ENCODE results near the gene IL10RA.
"Not testable (repeated sequence)": the region's sequence is repeated elsewhere in the genome, so short reads cannot be mapped to it uniquely, and the experiment has no call there.

IL10RA gene

DNA sequence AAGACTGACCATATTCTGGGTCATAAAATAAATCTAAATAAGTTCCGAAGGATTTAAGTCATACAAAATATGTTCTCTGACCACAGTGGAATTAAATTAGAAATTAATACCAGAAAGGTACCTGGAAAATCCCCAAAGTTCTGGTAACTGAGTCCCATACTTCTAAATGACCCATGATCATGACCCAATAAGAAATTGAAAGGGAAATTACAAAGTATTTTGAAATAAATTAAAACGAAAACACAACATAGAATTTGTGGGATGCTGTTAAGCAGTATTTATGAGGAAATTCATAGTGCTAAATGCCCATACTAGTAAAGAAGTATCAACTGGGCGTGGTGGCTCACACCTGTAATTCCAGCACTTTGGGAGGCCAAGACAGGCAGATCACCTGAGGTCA, 23.4 kb upstream of the IL10RA start:
- no peak for DNase-seq

DNA sequence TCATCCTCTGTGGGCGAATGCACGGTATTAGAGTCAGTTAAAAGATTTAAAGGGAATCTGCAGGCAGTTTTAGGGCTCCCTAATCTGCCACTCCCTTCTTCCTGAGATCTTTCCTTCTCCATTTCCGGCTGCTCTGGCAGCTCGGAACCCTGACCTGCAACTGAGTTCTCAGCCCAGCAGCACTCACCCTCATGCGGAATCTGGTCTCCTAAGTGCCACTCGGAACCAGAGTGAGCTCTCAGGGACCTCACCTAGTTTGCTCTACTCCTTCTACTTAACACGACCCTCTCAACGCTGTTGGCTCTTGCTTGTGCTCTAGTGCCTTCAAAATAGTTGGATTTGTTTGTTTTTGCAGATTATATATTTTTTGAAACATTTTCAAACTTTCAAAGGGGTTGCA, 19.3 kb upstream of the IL10RA start:
- no peak for DNase-seq

DNA sequence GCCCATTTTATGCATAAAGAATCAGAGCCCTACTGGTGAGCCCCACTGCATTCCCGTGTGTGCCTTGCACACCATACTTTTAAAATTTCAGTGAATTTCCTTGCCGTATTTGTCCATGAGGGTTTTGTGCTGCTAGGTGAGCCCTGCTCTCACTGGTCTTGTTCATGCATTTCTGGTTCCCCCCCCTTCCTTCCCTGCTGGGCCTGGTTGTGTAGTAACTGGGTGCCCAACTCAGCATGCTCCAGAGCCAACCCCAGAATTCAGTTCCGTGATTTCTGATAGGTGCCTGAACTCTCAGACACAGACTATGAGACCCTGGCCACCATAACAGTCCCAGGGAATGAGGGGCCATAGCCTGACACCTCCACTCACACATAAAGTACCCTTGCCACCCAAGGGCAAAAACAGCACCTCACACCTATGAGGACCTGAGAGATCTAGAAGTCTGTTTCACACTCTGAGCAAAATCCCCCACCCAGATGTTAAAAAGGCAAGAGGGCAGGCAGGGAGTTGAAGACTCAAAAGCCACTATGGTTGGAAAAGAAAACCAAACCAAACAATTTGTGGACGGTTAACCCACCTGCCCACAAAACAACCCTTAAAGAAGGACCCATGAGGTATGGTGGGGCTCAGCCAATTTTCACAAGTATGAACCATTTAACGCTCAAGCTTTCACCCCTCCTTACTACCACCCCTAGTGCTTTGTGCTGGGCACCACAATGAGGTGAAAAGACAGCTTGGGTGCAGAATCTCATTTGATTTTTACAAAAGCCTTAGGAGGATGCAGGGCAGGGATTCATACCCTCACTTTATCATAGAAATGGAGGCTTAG, 16.8 kb upstream of the IL10RA start:
- DNase-seq: no peak

GRCh38 chr11:117970400-117971024, 15.7 kb upstream of the IL10RA start:
- DNase-seq: no peak

DNA sequence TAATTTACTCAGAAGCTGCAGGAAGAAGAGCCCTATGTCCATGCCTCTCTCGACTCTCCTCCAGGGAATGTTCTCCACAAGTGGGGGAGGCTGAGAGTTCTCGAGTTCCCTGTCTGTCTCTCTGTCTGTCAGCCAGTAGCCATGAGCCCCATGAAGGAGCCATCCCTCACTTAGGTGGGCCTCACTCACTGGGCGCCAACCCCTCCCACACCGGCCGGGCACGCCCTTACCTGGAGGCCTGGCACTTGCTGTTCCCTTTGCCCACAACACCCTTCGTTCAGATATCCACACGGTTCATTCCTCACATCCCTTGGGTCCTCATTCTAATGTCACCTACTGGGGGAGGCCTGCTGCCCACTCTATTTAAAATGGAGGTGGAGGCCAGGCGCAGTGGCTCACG, 14.2 kb upstream of the IL10RA start:
- DNase-seq: no peak

- DNase-seq: peak; percentile 27
These were observed 13.3 kb upstream of the IL10RA start for GRCh38 chr11:117972629-117973502.

GRCh38 chr11:117973503-117973860, 12.7 kb upstream of the IL10RA start:
- DNase-seq: no peak

DNA sequence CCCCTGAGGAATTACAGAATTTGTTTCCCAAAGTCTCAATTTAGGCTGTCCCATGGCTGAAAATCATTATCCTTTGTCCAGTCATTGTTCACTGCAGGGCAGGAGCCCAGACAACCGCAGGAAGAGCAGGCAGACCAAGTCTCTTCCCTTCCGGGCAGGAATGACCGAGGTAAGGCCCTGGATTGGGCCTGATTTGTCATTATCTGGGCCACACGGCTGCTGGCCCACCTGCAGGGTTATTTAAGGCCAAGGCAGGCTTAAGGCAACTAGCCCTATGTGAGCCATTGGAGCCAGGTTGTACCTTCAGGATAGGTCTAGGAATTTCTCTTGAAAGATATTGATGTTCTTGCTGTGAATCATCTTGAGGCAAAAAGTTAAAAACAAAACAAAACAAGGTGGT, 9.7 kb upstream of the IL10RA start:
- DNase-seq: no peak

GRCh38 chr11:117977029-117977428, 9.2 kb upstream of the IL10RA start:
- DNase-seq: no peak

GRCh38 chr11:117977612-117978264, 8.5 kb upstream of the IL10RA start:
- not testable (repeated sequence) for DNase-seq

GRCh38 chr11:117978291-117978910, 7.8 kb upstream of the IL10RA start:
- DNase-seq: not testable (repeated sequence)

GRCh38 chr11:117978991-117979390, 7.2 kb upstream of the IL10RA start:
- no peak for DNase-seq

DNA sequence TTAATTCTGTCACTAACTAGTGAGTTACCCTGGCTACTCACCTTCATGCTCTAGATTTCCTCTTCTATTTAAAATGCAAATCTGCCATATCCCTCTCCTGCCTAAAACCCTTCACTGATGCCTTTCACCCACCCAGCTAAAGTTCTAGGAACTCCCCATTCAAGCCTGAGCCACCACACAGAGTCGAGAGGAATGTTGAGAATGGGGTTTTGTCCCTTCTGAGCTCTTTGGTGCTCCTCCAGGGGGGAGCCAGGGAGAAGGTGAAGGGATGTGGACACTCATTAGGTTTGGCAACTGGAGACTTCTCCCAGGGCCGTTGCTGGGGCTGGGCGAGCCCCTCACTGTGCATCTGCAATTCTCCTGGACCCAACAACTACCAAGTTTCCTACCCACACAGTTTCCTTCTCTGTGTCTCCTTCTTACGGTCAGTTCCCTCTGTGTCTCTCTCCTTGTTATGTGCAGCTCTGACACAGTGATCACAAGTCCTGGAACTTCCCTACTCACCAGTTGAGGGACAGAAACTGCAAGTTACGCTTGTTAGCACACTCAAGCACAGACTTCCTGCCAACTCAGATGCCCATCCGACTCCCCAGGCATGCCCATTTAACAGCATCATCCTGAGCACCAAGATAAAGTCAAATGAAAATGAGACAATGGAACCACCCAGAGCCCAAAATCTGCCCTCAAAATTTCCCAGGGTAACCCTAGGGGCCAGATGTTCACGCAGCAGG, 6.5 kb upstream of the IL10RA start:
- DNase-seq: no peak

DNA sequence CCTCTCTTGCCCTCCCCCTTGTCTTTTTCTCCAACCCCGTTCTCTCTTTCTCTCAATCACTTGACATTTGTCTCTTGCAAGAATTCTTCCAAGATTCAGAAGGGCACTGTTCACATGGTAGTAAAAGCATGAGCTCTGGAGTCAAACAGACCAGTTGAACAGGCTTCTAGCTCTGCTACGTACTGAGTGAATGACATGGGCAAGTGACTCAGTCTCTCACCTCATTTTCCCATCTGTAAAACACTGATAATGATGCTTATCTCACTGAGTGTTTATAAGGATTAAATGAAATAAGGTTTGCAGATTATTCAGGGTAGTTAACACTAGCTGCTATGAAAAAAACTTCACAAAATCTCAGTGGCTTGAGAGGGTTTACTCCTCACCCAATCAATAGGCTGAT, 5.9 kb upstream of the IL10RA start:
- DNase-seq: no peak

DNA sequence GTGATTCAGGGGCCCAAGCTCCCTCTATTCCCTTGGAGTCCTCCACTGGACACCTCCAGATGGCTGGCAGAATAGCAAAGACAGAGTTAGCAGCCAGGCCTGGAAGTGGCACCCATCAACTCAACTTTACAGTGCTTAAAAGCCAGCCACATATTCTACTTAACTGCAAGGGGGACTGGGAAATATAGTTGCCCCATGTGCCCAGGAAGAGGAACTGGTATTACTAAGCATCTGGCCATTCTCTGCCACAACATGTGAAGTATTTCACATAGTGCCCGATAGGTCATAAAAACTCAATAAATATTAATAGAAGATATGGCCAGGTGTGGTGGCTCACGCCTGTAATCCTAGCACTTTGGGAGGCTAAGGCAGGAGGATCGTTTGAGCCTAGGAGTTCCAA, 5.5 kb upstream of the IL10RA start:
- no peak for DNase-seq

- DNase-seq: no peak
These were observed 3.1 kb upstream of the IL10RA start for GRCh38 chr11:117983163-117983475.

- no peak for DNase-seq
These were observed 1.7 kb upstream of the IL10RA start for GRCh38 chr11:117984476-117984875.

DNA sequence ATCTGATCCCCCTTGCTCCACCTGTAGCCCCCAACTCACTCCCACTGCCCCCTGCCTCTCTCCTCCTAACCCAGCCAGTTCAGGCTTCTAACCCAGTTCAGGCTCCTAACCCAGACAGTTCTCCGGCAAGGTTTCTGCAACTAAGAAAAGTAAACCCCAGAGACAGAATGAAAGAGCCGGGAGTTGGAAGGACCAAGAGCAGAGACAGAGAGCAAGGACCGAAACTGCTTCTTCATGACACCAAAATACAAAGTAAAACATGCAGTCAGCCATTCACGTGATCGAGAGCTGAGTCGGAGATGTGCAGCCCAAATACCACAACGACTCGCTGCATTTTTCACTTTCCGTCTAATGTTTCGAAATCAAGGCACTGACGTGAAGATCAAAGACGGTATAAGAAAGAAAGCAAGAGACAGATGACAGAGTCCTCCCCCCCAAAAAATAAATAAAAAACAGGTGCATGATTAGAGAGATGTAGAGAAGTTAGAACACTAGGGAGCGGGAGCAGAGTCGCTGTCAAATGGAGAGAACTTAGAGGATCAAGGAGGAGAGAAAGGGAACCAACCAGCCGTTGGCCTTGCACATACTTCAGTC, 884 bp downstream of the IL10RA start:
- DNase-seq: no peak

DNA sequence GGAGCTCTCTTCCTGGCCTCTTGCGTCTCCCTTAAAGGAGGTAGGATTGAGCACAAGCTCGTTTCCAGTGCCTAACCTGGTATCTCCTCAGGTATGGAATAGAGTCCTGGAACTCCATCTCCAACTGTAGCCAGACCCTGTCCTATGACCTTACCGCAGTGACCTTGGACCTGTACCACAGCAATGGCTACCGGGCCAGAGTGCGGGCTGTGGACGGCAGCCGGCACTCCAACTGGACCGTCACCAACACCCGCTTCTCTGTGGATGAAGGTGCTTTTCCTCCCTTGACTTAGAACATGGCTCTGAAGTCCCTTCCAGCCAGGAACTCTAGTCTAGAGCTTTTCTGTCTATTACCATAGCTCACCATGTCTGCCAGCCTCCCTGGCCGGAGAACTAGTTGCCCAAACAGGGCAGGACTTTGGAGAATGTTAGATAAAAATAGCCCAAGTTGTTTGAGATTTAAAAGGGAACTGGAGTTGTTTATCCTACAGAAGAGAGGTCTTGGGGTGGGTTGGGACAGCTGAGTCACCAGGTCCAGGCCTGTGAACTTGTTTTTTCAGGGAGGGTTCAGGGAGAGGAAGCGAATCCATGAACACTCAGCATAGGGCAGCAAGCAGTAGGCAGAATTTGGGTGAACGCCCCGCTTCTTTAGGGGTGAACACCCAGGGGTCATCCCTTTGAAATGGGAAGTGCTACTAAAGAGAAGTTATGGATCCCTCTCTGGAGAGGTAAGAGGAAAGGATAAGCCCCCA, 3.3 kb downstream of the IL10RA start:
- DNase-seq: no peak

GRCh38 chr11:117992136-117992535, 5.9 kb downstream of the IL10RA start:
- no peak for DNase-seq

GRCh38 chr11:117992620-117993019, 6.4 kb downstream of the IL10RA start:
- no peak for DNase-seq
